IMR-90 (cell line): ENCODE measurements around the gene FEM1A. TPM values are rescaled to one million over a fixed set of nuclear protein-coding genes. Genes with fewer than 3 reads are reported as not detected.
"Not testable (repeated sequence)": the region's sequence is repeated elsewhere in the genome, so short reads cannot be mapped to it uniquely, and the experiment has no call there.

ENCODE experiments used
- ATAC-seq: fragments of 200-7000 bp; cut with Tn5 transposase; 2 replicates; pipeline ENCODE4 v1.9.1; 2020; ENCODE audit warnings: low read depth, mild to moderate bottlenecking, moderate library complexity
- BruUV-seq: library from RNA; stranded (reverse); fragments of 400-500 nt; replicated peaks from 2 replicates; lab custom pipeline; 2021; lab: Mats Ljungman, UMichigan
- CTCF ChIA-PET: fragments of 300-600 bp; formaldehyde crosslinking; extraction: SDS; loops from one replicate; lab custom pipeline; 2021; ENCODE audit warnings: antibody characterized with exemption; lab: Yijun Ruan, JAX
- POLR2A ChIA-PET: fragments of 300-600 bp; sonication (Branson Sonifier 250); formaldehyde crosslinking; loops from one replicate; lab custom pipeline; 2022; ENCODE audit warnings: antibody characterized with exemption; ENCODE audit not compliant: unreplicated experiment; lab: Charles Lee
- DNase-seq: peaks from one replicate; pipeline ENCODE4 v3.0.0; 2013
- H2AFZ ChIP-seq: replicated peaks from 2 replicates; pipeline ENCODE3; 2013; ENCODE audit warnings: low read length, mild to moderate bottlenecking; ENCODE audit not compliant: poor library complexity
- H2AK5ac ChIP-seq: 2 replicates; pipeline ENCODE4 v1.6.1; 2013; ENCODE audit warnings: low read depth, low read length, inconsistent platforms
- H2AK9ac ChIP-seq: replicated peaks from 2 replicates; pipeline ENCODE3; 2013; ENCODE audit warnings: mild to moderate bottlenecking, low read depth, low read length, moderate library complexity; ENCODE audit not compliant: poor library complexity
- H2BK120ac ChIP-seq: 2 replicates; pipeline ENCODE4 v1.6.1; 2013; ENCODE audit warnings: low read depth, low read length, inconsistent platforms
- H2BK15ac ChIP-seq: 3 replicates; pipeline ENCODE4 v1.6.1; 2013; ENCODE audit warnings: low read depth, low read length, inconsistent platforms
- H2BK20ac ChIP-seq: 2 replicates; pipeline ENCODE4 v1.6.1; 2013; ENCODE audit warnings: low read depth, mild to moderate bottlenecking, inconsistent platforms, low read length, moderate library complexity
- H2BK5ac ChIP-seq: 2 replicates; pipeline ENCODE4 v1.6.1; 2013; ENCODE audit warnings: mild to moderate bottlenecking, low read depth, low read length, inconsistent platforms; ENCODE audit not compliant: poor library complexity, severe bottlenecking
- H3K14ac ChIP-seq: replicated peaks from 2 replicates; pipeline ENCODE4 v1.6.1; 2013; ENCODE audit warnings: low read depth, low read length, inconsistent platforms
- H3K18ac ChIP-seq: 2 replicates; pipeline ENCODE4 v1.6.1; 2013; ENCODE audit warnings: low read depth, low read length, control low read depth
- H3K23ac ChIP-seq: 2 replicates; pipeline ENCODE4 v1.6.1; 2013; ENCODE audit warnings: low read depth, low read length, inconsistent platforms
- H3K27ac ChIP-seq: 2 replicates; pipeline ENCODE4 v1.5.1; 2013; ENCODE audit warnings: mild to moderate bottlenecking, control low read depth, low read length; ENCODE audit not compliant: insufficient read depth
- H3K27me3 ChIP-seq: 2 replicates; pipeline ENCODE4 v1.6.1; 2013; ENCODE audit warnings: low read length; ENCODE audit not compliant: control insufficient read depth, insufficient read depth
- H3K36me3 ChIP-seq: 2 replicates; pipeline ENCODE4 v1.6.1; 2013; ENCODE audit warnings: low read length, mixed read lengths; ENCODE audit not compliant: control insufficient read depth, insufficient read depth
- H3K4ac ChIP-seq: 2 replicates; pipeline ENCODE4 v1.6.1; 2013; ENCODE audit warnings: low read depth, low read length, inconsistent platforms
- H3K4me1 ChIP-seq: 2 replicates; pipeline ENCODE4 v1.6.1; 2013; ENCODE audit warnings: low read length, mixed read lengths; ENCODE audit not compliant: control insufficient read depth, insufficient read depth
- H3K4me2 ChIP-seq: 2 replicates; pipeline ENCODE4 v1.6.1; 2013; ENCODE audit warnings: low read depth, mild to moderate bottlenecking, control low read depth, low read length, moderate library complexity
- H3K4me3 ChIP-seq: 2 replicates; pipeline ENCODE4 v1.5.1; 2013; ENCODE audit warnings: low read depth, mild to moderate bottlenecking, control low read depth, low read length, moderate library complexity; ENCODE audit not compliant: insufficient read depth
- H3K56ac ChIP-seq: 2 replicates; pipeline ENCODE4 v1.6.1; 2013; ENCODE audit warnings: low read length, inconsistent platforms; ENCODE audit not compliant: insufficient read depth; ENCODE audit errors: extremely low read depth
- H3K79me1 ChIP-seq, 2 experiments: 2 replicates each; pipeline ENCODE4 v1.6.1; 2013; ENCODE audit warnings: low read length in 2 of 2, inconsistent platforms in 1 of 2, low read depth in 1 of 2
- H3K9ac ChIP-seq: 2 replicates; pipeline ENCODE4 v1.6.1; 2013; ENCODE audit warnings: low read depth, low read length, control low read depth
- H3K9me1 ChIP-seq: 2 replicates; pipeline ENCODE4 v1.6.1; 2013; ENCODE audit warnings: low read length, inconsistent platforms; ENCODE audit not compliant: insufficient read depth
- H3K9me3 ChIP-seq: 2 replicates; pipeline ENCODE4 v1.6.1; 2013; ENCODE audit warnings: low read length; ENCODE audit not compliant: control insufficient read depth, insufficient read depth
- H4K20me1 ChIP-seq: 2 replicates; pipeline ENCODE4 v1.6.1; 2013; ENCODE audit warnings: low read length, inconsistent platforms; ENCODE audit not compliant: insufficient read depth
- H4K5ac ChIP-seq: 2 replicates; pipeline ENCODE4 v1.6.1; 2013; ENCODE audit warnings: mild to moderate bottlenecking, low read depth, low read length, control low read depth
- H4K8ac ChIP-seq, 2 experiments: 2 replicates each; pipeline ENCODE4 v1.6.1; 2013; ENCODE audit warnings: low read depth in 2 of 2, low read length in 2 of 2, control low read depth in 1 of 2, inconsistent platforms in 1 of 2
- H4K91ac ChIP-seq: 2 replicates; pipeline ENCODE4 v1.6.1; 2013; ENCODE audit warnings: low read depth, low read length, inconsistent platforms; ENCODE audit not compliant: insufficient read depth
- MXI1 ChIP-seq: IDR thresholded peaks from 2 replicates; pipeline ENCODE4 v1.6.1; 2012; ENCODE audit warnings: low read depth, mild to moderate bottlenecking, low read length, moderate library complexity, borderline replicate concordance
- WGBS, 2 experiments: methylation state at CpG; one replicate each; pipeline versions ENCODE4 v1.1.5 to v1.1.7; 2013; ENCODE audit warnings: missing lambda C conversion rate in 2 of 2; ENCODE audit not compliant: insufficient read length in 1 of 2; ENCODE audit errors: extremely low coverage in 2 of 2; 5-methylcytosine and 5-hydroxymethylcytosine counted together
- dilution Hi-C: fragments of 300-500 bp; cut with HindIII; formaldehyde crosslinking; loops from one replicate; pipeline ENCODE4 v1.14.3; 2018; ENCODE audit warnings: low sequenced_read_pairs; ENCODE audit not compliant: unreplicated experiment
- in situ Hi-C: fragments of 300-500 bp; cut with MboI; formaldehyde crosslinking; loops from 3 replicates; pipeline ENCODE4 v1.14.3; 2019; ENCODE audit warnings: low sequenced_read_pairs, inconsistent platforms, mixed read lengths
- intact Hi-C: fragments of 100-400 bp; cut with micrococcal nuclease; formaldehyde crosslinking; loops from 2 replicates; pipeline ENCODE4 v1.10.0; 2022
- polyA plus RNA-seq, 3 experiments: library from polyadenylated mRNA; depleted of rRNA; stranded (reverse); fragments of >200 nt; gene quantifications; 2 replicates each; pipeline ENCODE4 v1.2.3, GENCODE V29; 2012; ENCODE audit warnings: low replicate concordance in 1 of 3
- total RNA-seq: library from RNA; depleted of rRNA; stranded (reverse); fragments of >200 nt; gene quantifications from 2 replicates; pipeline ENCODE4 v1.2.3, GENCODE V29; 2012

FEM1A gene
- total and polyA plus RNA-seq, 2 of the 4 experiments (the other 2 are of a cell fraction), result 5.3 to 8.8 TPM

- Histone ChIP-seq H2AK9ac (peak overlapping the region; percentile 94), H2AK5ac (0 out of 2 replicates have a peak overlapping the region, but pooled peaks have one; percentile 30), H3K4me2 (peak overlapping the region; percentile 89), H3K14ac (peak overlapping the region; percentile 51; the same call in 1 of the 2 replicates), H2AFZ (peak overlapping the region; percentile 89), H3K9ac (peak overlapping the region; percentile 74), H2BK5ac (peak overlapping the region; percentile 85), H3K79me1 (peaks cover 15 to 46% of the 10 kb centered on the region in 2 experiments; a peak in 3 of 4 replicates), H4K91ac (peak overlapping the region; percentile 51; the same call in 1 of the 2 replicates), H3K27ac (peak overlapping the region; percentile 77), H3K36me3 (peaks cover 21% of the 10 kb centered on the region), H3K4ac (peak overlapping the region; percentile 68), H3K4me3 (peak overlapping the region; percentile 66), H4K5ac (peak overlapping the region; percentile 21; the same call in 1 of the 2 replicates), H4K8ac (peak overlapping the region in 1 of 2 experiments; percentile 83; a peak in 2 of 4 replicates)
- H4K20me1 ChIP-seq, dilution Hi-C loops, H3K4me1 ChIP-seq, ATAC-seq, H2BK120ac ChIP-seq, H3K27me3 ChIP-seq, H3K56ac ChIP-seq, H3K9me3 ChIP-seq, POLR2A ChIA-PET, H3K9me1 ChIP-seq, H2BK15ac ChIP-seq, H2BK20ac ChIP-seq, intact Hi-C loops, H3K23ac ChIP-seq, BruUV-seq, DNase-seq, H3K18ac ChIP-seq: not testable (repeated sequence)
- CTCF ChIA-PET, result interaction anchor here (0.6 to 2.0 kb wide), 5 partner anchors 8 to 74 kb away, joined by 3 to 17 read pairs (median 4); no protein-coding TSS in a partner anchor
- TF ChIP-seq MXI1, result peak; percentile 44; the same call in 1 of the 2 replicates
- in situ Hi-C loops, result loop anchor here (5.0 kb wide), 1 partner anchor 60 kb away; no protein-coding TSS in a partner anchor
- WGBS, 2 experiments, result 2% methylated on average over 22 of the region's 75 CpGs; no CpG with 5 or more reads in 1 of the 2 experiments
These were observed 708 bp downstream of the FEM1A start for GRCh38 chr19:4792019-4792865.

- in situ Hi-C loops, result loop anchor here (5.0 kb wide), 1 partner anchor 61 kb away; no protein-coding TSS in a partner anchor
These were observed 1.3 kb downstream of the FEM1A start for GRCh38 chr19:4792866-4793195.

More at GRCh38 chr19:4792866-4793195, 1.3 kb downstream of the FEM1A start:
- H3K27me3 ChIP-seq, H3K27ac ChIP-seq, H3K14ac ChIP-seq, CTCF ChIA-PET, H2AK5ac ChIP-seq, POLR2A ChIA-PET, H3K9me3 ChIP-seq, H2AFZ ChIP-seq, H2AK9ac ChIP-seq, H2BK15ac ChIP-seq, H2BK20ac ChIP-seq, intact Hi-C loops, H3K4me3 ChIP-seq, H4K91ac ChIP-seq, H3K9ac ChIP-seq, H3K4me2 ChIP-seq, ATAC-seq, H3K56ac ChIP-seq, H3K4me1 ChIP-seq, H4K8ac ChIP-seq, H4K20me1 ChIP-seq, H3K4ac ChIP-seq, H2BK5ac ChIP-seq, H3K18ac ChIP-seq, DNase-seq, H4K5ac ChIP-seq, H3K9me1 ChIP-seq, H2BK120ac ChIP-seq, BruUV-seq, H3K23ac ChIP-seq, dilution Hi-C loops: not testable (repeated sequence)
- H3K36me3 ChIP-seq, result peaks cover 23% of the 10 kb centered on the region
- peaks cover 15 to 46% of the 10 kb centered on the region in 2 experiments; a peak in 3 of 4 replicates for H3K79me1 ChIP-seq
- WGBS, 2 experiments, result 93% methylated on average over 19 of the region's 24 CpGs; no CpG with 5 or more reads in 1 of the 2 experiments
